ENCODE results near the gene TOB2.

DNA sequence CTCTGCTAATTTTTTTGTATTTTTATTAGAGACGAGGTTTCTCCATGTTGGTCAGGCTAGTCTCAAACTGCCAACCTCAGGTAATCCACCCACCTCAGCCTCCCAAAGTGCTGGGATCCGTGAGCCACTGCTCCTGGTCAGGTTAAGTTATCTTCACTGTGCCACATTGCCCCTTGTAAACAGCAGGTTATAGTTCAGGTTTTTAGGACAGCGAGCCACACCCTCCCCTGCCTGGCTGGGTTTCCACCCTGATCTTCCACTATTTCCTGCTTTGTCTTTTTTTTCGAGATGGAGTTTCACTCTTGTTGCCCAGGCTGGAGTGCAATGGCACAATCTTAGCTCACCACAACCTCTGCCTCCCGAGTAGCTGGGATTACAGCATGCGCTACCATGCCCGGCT is 38.4 kb upstream of the TOB2 start:
- no peak for TF ChIP-seq EZH2 (IDR thresholded peaks at IDR 0.05; ENCODE audit: borderline replicate concordance, low read length)
- TF ChIP-seq, protein P1, sequence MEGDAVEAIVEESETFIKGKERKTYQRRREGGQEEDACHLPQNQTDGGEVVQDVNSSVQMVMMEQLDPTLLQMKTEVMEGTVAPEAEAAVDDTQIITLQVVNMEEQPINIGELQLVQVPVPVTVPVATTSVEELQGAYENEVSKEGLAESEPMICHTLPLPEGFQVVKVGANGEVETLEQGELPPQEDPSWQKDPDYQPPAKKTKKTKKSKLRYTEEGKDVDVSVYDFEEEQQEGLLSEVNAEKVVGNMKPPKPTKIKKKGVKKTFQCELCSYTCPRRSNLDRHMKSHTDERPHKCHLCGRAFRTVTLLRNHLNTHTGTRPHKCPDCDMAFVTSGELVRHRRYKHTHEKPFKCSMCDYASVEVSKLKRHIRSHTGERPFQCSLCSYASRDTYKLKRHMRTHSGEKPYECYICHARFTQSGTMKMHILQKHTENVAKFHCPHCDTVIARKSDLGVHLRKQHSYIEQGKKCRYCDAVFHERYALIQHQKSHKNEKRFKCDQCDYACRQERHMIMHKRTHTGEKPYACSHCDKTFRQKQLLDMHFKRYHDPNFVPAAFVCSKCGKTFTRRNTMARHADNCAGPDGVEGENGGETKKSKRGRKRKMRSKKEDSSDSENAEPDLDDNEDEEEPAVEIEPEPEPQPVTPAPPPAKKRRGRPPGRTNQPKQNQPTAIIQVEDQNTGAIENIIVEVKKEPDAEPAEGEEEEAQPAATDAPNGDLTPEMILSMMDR (IDR thresholded peaks at IDR 0.05; ENCODE audit: low read length) = no peak

All from OCI-LY1 (cell line).